ENCODE data around the gene COA1. TPM values are rescaled to one million over a fixed set of nuclear protein-coding genes. Genes with fewer than 3 reads are reported as not detected.

COA1 gene
- total and polyA plus RNA-seq, 2 donors (not counting 3 experiments of a cell fraction or from before 2014, with no cell fraction given), result 38.1 to 55.1 TPM

- Histone ChIP-seq H3K9ac (replicated peaks; ENCODE audit: extremely low read depth, insufficient read depth, low read length) (no peak overlapping the region), H3K79me2 (ENCODE audit: control insufficient read depth, insufficient read depth, low read length) (no peaks in the 10 kb centered on the region), H2AFZ (ENCODE audit: low read depth, low read length) (no peak overlapping the region), H3K9me3 (replicated peaks; ENCODE audit: control insufficient read depth, insufficient read depth, low read length) (no peaks in the 10 kb centered on the region), H3K4me3 (replicated peaks in 1 of 3; ENCODE audit: insufficient read depth in 1 of 3, low read depth in 1 of 3, low read length in 3 of 3) (no peak overlapping the region), H3K36me3 (ENCODE audit: control insufficient read depth in 2 of 2, extremely low read depth in 1 of 2, insufficient read depth in 2 of 2, low read length in 2 of 2) (peaks cover 0 to 2% of the 10 kb centered on the region in 2 experiments), H3K27me3 (ENCODE audit: control insufficient read depth in 2 of 2, insufficient read depth in 2 of 2, low read length in 2 of 2) (no peaks in the 10 kb centered on the region), H3K4me1 (ENCODE audit: control insufficient read depth, extremely low read depth, insufficient read depth, low read length) (no peaks in the 10 kb centered on the region), H3K9me1 (replicated peaks; ENCODE audit: control insufficient read depth, extremely low read depth, insufficient read depth, low read length) (no peaks in the 10 kb centered on the region), H3K27ac (ENCODE audit: insufficient read depth, low read depth, low read length) (no peak overlapping the region), H4K20me1 (replicated peaks; ENCODE audit: control insufficient read depth, extremely low read depth, insufficient read depth, low read length) (no peaks in the 10 kb centered on the region), H3K4me2 (ENCODE audit: insufficient read depth, low read length) (no peak overlapping the region)
- ChIA-PET POLR2A (no interaction called here), CTCF (no interaction called here)
- dilution Hi-C loops (cut with MboI; ENCODE audit: extremely low pct_ligation_motif_present, low sequenced_read_pairs) (no loop called here), intact Hi-C loops (cut with micrococcal nuclease) (no loop called here)
- DNase-seq (ENCODE audit: low read depth, low spot score) (no peak), FAIRE-seq (no peak)
- TF ChIP-seq POLR2A (IDR thresholded peaks at IDR 0.05; ENCODE audit: low read depth, low read length) (no peak), FOS (IDR thresholded peaks at IDR 0.05; ENCODE audit: borderline replicate concordance, insufficient read depth, low read length) (no peak), JUN (IDR thresholded peaks at IDR 0.05; ENCODE audit: borderline replicate concordance, insufficient read depth, insufficient read length, low read depth) (no peak), POLR2AphosphoS5 (IDR thresholded peaks at IDR 0.05; ENCODE audit: insufficient read depth, low read depth, low read length) (no peak), MAX (IDR thresholded peaks at IDR 0.05; ENCODE audit: insufficient read depth, insufficient read length) (no peak), CTCF (IDR thresholded peaks at IDR 0.05; ENCODE audit: extremely low read depth in 1 of 2, insufficient read depth in 1 of 2, low read depth in 1 of 2, low read length in 2 of 2) (no peak), MYC (IDR thresholded peaks at IDR 0.05; ENCODE audit: low read depth, low read length) (no peak), GATA2 (IDR thresholded peaks at IDR 0.05; ENCODE audit: insufficient read depth, insufficient read length, low read depth, low read length) (no peak), EZH2 (IDR thresholded peaks at IDR 0.05; ENCODE audit: borderline replicate concordance, low read depth, low read length, severe bottlenecking) (no peak)
- no TSS peak for BruUV-seq (replicated peaks)
These were observed 40.0 kb upstream of the COA1 start for GRCh38 chr7:43769281-43769680.
